GM12878 (cell line): ENCODE measurements around the gene RGS19. TPM values are rescaled to one million over a fixed set of nuclear protein-coding genes. Genes with fewer than 3 reads are reported as not detected.

Experiments used
- CEBPB ChIP-seq, 2 experiments: fragments of 150-350 bp in 1 of 2; IDR thresholded peaks; 2 replicates each; pipeline ENCODE4 v1.6.1; 2012 to 2014; ENCODE audit warnings: low read depth in 2 of 2, low read length in 2 of 2, borderline replicate concordance in 1 of 2, inconsistent platforms in 1 of 2
- ESRRA ChIP-seq: IDR thresholded peaks from 2 replicates; pipeline ENCODE4 v1.6.1; 2012; ENCODE audit warnings: mild to moderate bottlenecking, low read length, improper control_type of control experiment
- MYC ChIP-seq: IDR thresholded peaks from 2 replicates; pipeline ENCODE4 v1.6.1; 2011; ENCODE audit warnings: mild to moderate bottlenecking, low read length, moderate library complexity, inconsistent platforms; ENCODE audit not compliant: insufficient read depth, insufficient replicate concordance, insufficient read length, severe bottlenecking
- NR2C2 ChIP-seq: IDR thresholded peaks from 2 replicates; pipeline ENCODE4 v1.6.1; 2011; ENCODE audit warnings: borderline replicate concordance, low read depth; ENCODE audit not compliant: control insufficient read depth, insufficient read length
- RCOR1 ChIP-seq: conservative IDR thresholded peaks from 2 replicates; pipeline ENCODE4 v1.6.1; 2012; ENCODE audit warnings: low read depth, low read length, improper control_type of control experiment
- TCF12 ChIP-seq: IDR thresholded peaks from 2 replicates; pipeline ENCODE4 v1.6.1; 2011; ENCODE audit warnings: low read depth, mild to moderate bottlenecking, low read length
- ZNF384 ChIP-seq: IDR thresholded peaks from 2 replicates; pipeline ENCODE4 v1.6.1; 2012; ENCODE audit warnings: low read depth, mild to moderate bottlenecking, low read length, improper control_type of control experiment, borderline replicate concordance
- polyA plus RNA-seq, 11 experiments: library from polyadenylated mRNA; depleted of rRNA in 4 of 11; unstranded in 6 of 11; stranded (reverse) in 5 of 11; fragments of >200 nt; fragmentation: Nextera tagmentation in 4 of 11; fragmentation: Illumina TruSeq in 1 of 11; extraction: Ambion mirVana in 4 of 11; extraction: Trizol in 1 of 11; gene quantifications; 1 replicate in 1 of 11; 2 replicates in 10 of 11; pipeline versions ENCODE4 v1.2.1 to v1.2.3, GENCODE V29; 2011 to 2016; ENCODE audit warnings: inconsistent platforms in 2 of 11, missing spikeins in 2 of 11, low read depth in 1 of 11
- total RNA-seq, 4 experiments: library from RNA; depleted of rRNA in 3 of 4; stranded (reverse); fragments of >200 nt in 3 of 4; fragmentation: Illumina TruSeq in 1 of 4; extraction: Trizol in 1 of 4; gene quantifications; 2 replicates each; pipeline versions ENCODE4 v1.2.1 to v1.2.3, GENCODE V29; 2013 to 2021
- TF ChIP-seq, protein P1 (sequence below): fragments of 450-650 bp; IDR thresholded peaks from 2 replicates; pipeline ENCODE4 v1.6.1; 2016; ENCODE audit warnings: mild to moderate bottlenecking, moderate library complexity, borderline replicate concordance
- TF ChIP-seq, protein P2 (sequence below): fragments of 450-650 bp; IDR thresholded peaks from 2 replicates; pipeline ENCODE4 v1.6.1; 2017; ENCODE audit warnings: borderline replicate concordance
- TF ChIP-seq, protein P3 (sequence below): fragments of 450-650 bp; IDR thresholded peaks from 2 replicates; pipeline ENCODE4 v1.6.1; 2016; ENCODE audit warnings: mild to moderate bottlenecking
- TF ChIP-seq, protein P4 (sequence below): fragments of 450-650 bp; IDR thresholded peaks from 2 replicates; pipeline ENCODE4 v1.6.1; 2018; ENCODE audit warnings: borderline replicate concordance, mild to moderate bottlenecking; ENCODE audit not compliant: partially characterized antibody
- TF ChIP-seq, protein P5 (sequence below): IDR thresholded peaks from 2 replicates; pipeline ENCODE4 v1.6.1; 2012; ENCODE audit warnings: improper control_type of control experiment, low read depth, low read length; ENCODE audit not compliant: insufficient replicate concordance

Gene RGS19
- total and polyA plus RNA-seq, 10 of the 15 experiments (the other 5 are each of a cell fraction or from before 2014, with no cell fraction given), result 0.82 to 62.4 (median 39.8) TPM

DNA sequence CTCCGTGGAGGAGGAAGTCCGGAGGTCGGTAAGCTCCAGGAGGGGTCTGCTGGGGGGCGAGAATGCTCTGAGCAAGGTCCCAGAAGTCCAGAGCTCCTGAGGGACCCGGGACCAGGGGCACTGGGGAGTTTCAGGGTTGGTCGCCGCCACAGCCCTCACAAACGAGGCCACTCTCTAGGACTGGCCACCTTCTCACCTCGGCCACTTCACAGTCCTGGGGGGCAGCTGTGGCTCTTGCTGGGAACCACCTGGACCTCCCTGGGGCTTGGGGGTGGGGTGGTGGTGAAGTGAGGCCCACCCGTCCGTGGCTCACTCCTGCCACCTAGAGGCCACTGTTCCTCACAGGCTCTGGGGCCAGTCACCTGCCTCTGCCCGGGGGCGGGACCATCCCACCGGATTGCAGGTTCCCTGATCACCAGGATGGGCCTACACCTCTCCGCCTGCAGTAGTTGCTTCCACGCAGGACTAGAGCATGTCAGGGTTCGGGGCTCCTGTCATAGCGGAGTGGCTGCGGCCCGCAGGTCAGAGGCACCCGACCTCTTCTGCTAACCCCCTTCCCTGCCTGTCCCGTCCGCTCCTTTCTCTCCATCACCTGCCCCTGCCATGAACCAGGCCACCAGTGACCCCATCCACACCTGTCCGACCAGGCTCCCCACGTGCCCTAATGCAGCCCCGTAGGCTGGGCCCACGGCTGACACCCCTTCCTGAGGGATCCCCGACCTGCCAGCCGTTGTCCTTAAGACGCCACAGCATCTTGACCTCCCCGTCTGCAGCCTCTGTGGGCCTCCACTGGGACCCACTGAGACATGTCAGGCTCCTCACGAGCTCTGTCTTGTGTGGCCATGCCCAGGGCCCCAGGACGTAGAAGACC is 21.5 kb downstream of the RGS19 start (continued):
- TF ChIP-seq, protein P1, sequence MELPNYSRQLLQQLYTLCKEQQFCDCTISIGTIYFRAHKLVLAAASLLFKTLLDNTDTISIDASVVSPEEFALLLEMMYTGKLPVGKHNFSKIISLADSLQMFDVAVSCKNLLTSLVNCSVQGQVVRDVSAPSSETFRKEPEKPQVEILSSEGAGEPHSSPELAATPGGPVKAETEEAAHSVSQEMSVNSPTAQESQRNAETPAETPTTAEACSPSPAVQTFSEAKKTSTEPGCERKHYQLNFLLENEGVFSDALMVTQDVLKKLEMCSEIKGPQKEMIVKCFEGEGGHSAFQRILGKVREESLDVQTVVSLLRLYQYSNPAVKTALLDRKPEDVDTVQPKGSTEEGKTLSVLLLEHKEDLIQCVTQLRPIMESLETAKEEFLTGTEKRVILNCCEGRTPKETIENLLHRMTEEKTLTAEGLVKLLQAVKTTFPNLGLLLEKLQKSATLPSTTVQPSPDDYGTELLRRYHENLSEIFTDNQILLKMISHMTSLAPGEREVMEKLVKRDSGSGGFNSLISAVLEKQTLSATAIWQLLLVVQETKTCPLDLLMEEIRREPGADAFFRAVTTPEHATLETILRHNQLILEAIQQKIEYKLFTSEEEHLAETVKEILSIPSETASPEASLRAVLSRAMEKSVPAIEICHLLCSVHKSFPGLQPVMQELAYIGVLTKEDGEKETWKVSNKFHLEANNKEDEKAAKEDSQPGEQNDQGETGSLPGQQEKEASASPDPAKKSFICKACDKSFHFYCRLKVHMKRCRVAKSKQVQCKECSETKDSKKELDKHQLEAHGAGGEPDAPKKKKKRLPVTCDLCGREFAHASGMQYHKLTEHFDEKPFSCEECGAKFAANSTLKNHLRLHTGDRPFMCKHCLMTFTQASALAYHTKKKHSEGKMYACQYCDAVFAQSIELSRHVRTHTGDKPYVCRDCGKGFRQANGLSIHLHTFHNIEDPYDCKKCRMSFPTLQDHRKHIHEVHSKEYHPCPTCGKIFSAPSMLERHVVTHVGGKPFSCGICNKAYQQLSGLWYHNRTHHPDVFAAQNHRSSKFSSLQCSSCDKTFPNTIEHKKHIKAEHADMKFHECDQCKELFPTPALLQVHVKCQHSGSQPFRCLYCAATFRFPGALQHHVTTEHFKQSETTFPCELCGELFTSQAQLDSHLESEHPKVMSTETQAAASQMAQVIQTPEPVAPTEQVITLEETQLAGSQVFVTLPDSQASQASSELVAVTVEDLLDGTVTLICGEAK, result no peak
- TF ChIP-seq RCOR1 (no peak), NR2C2 (no peak), CEBPB (IDR thresholded peaks at IDR 0.05; ENCODE audit: borderline replicate concordance in 1 of 2, low read depth in 2 of 2, low read length in 2 of 2) (no peak), ZNF384 (no peak), MYC (no peak), ESRRA (no peak), TCF12 (peak; percentile 86)
- TF ChIP-seq, protein P2, sequence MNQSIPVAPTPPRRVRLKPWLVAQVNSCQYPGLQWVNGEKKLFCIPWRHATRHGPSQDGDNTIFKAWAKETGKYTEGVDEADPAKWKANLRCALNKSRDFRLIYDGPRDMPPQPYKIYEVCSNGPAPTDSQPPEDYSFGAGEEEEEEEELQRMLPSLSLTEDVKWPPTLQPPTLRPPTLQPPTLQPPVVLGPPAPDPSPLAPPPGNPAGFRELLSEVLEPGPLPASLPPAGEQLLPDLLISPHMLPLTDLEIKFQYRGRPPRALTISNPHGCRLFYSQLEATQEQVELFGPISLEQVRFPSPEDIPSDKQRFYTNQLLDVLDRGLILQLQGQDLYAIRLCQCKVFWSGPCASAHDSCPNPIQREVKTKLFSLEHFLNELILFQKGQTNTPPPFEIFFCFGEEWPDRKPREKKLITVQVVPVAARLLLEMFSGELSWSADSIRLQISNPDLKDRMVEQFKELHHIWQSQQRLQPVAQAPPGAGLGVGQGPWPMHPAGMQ, result no peak
- TF ChIP-seq, protein P3, sequence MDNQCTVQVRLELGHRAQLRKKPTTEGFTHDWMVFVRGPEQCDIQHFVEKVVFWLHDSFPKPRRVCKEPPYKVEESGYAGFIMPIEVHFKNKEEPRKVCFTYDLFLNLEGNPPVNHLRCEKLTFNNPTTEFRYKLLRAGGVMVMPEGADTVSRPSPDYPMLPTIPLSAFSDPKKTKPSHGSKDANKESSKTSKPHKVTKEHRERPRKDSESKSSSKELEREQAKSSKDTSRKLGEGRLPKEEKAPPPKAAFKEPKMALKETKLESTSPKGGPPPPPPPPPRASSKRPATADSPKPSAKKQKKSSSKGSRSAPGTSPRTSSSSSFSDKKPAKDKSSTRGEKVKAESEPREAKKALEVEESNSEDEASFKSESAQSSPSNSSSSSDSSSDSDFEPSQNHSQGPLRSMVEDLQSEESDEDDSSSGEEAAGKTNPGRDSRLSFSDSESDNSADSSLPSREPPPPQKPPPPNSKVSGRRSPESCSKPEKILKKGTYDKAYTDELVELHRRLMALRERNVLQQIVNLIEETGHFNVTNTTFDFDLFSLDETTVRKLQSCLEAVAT, result peak; percentile 38; the same call in 1 of the 2 replicates
- TF ChIP-seq, protein P4, sequence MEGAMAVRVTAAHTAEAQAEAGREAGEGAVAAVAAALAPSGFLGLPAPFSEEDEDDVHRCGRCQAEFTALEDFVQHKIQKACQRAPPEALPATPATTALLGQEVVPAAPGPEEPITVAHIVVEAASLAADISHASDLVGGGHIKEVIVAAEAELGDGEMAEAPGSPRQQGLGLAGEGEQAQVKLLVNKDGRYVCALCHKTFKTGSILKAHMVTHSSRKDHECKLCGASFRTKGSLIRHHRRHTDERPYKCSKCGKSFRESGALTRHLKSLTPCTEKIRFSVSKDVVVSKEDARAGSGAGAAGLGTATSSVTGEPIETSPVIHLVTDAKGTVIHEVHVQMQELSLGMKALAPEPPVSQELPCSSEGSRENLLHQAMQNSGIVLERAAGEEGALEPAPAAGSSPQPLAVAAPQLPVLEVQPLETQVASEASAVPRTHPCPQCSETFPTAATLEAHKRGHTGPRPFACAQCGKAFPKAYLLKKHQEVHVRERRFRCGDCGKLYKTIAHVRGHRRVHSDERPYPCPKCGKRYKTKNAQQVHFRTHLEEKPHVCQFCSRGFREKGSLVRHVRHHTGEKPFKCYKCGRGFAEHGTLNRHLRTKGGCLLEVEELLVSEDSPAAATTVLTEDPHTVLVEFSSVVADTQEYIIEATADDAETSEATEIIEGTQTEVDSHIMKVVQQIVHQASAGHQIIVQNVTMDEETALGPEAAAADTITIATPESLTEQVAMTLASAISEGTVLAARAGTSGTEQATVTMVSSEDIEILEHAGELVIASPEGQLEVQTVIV, result no peak
- TF ChIP-seq, protein P5, sequence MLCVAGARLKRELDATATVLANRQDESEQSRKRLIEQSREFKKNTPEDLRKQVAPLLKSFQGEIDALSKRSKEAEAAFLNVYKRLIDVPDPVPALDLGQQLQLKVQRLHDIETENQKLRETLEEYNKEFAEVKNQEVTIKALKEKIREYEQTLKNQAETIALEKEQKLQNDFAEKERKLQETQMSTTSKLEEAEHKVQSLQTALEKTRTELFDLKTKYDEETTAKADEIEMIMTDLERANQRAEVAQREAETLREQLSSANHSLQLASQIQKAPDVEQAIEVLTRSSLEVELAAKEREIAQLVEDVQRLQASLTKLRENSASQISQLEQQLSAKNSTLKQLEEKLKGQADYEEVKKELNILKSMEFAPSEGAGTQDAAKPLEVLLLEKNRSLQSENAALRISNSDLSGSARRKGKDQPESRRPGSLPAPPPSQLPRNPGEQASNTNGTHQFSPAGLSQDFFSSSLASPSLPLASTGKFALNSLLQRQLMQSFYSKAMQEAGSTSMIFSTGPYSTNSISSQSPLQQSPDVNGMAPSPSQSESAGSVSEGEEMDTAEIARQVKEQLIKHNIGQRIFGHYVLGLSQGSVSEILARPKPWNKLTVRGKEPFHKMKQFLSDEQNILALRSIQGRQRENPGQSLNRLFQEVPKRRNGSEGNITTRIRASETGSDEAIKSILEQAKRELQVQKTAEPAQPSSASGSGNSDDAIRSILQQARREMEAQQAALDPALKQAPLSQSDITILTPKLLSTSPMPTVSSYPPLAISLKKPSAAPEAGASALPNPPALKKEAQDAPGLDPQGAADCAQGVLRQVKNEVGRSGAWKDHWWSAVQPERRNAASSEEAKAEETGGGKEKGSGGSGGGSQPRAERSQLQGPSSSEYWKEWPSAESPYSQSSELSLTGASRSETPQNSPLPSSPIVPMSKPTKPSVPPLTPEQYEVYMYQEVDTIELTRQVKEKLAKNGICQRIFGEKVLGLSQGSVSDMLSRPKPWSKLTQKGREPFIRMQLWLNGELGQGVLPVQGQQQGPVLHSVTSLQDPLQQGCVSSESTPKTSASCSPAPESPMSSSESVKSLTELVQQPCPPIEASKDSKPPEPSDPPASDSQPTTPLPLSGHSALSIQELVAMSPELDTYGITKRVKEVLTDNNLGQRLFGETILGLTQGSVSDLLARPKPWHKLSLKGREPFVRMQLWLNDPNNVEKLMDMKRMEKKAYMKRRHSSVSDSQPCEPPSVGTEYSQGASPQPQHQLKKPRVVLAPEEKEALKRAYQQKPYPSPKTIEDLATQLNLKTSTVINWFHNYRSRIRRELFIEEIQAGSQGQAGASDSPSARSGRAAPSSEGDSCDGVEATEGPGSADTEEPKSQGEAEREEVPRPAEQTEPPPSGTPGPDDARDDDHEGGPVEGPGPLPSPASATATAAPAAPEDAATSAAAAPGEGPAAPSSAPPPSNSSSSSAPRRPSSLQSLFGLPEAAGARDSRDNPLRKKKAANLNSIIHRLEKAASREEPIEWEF, result no peak
